ENCODE measurements around the gene HK1.
"Not testable (repeated sequence)": the region's sequence is repeated elsewhere in the genome, so short reads cannot be mapped to it uniquely, and the experiment has no call there.

The HK1 gene

DNA sequence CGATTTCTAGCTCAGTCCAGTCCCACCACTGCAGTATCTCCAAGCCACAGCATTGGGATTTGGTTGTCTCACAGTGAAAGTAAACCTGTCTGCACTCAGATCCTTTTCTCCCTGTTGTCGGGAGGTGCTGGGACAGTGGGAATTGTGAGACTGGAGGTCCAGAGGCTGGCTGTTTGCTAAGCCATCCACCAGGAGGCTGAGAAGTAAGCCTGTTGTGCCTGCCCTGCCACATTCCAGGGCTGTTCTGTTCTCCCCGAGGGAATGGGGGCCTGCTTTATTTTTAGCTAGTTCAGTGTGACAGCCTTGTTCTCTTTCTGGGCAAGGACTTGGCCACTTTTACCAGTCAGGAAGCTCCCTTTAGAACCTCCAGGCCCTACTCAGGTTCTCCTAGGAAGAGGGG, 54.9 kb downstream of the HK1 start:
- no peak for DNase-seq (ENCODE audit: low spot score in 2 of 2)
- Mint-ChIP-seq H3K4me3 (no peak overlapping the region), H3K36me3 (peaks cover 5% of the 10 kb centered on the region), H3K4me1 (peaks cover 44% of the 10 kb centered on the region), H3K27ac (peak overlapping the region; percentile 84), H3K9me3 (no peaks in the 10 kb centered on the region), H3K27me3 (no peaks in the 10 kb centered on the region)
- no peak for ATAC-seq (ENCODE audit: low read depth)

GRCh38 chr10:69333865-69334301, 55.6 kb downstream of the HK1 start:
- peaks cover 42% of the 10 kb centered on the region for H3K4me1 Mint-ChIP-seq

GRCh38 chr10:69334302-69335062, 56.2 kb downstream of the HK1 start:
- peaks cover 8% of the 10 kb centered on the region for H3K36me3 Mint-ChIP-seq
- peak overlapping the region; percentile 84 for H3K27ac Mint-ChIP-seq
- ATAC-seq (ENCODE audit: low read depth) (peak; percentile 16), DNase-seq (ENCODE audit: low spot score in 2 of 2) (no peak)
- peaks cover 41% of the 10 kb centered on the region for H3K4me1 Mint-ChIP-seq
- H3K27me3 Mint-ChIP-seq = no peaks in the 10 kb centered on the region
- peak overlapping the region; percentile 75 for H3K4me3 Mint-ChIP-seq
- no peaks in the 10 kb centered on the region for H3K9me3 Mint-ChIP-seq

More at GRCh38 chr10:69333865-69334301, 55.6 kb downstream of the HK1 start:
- not testable (repeated sequence) for H3K36me3 Mint-ChIP-seq; DNase-seq (ENCODE audit: low spot score in 2 of 2); ATAC-seq (ENCODE audit: low read depth); H3K9me3 Mint-ChIP-seq; H3K27me3 Mint-ChIP-seq
- Mint-ChIP-seq H3K4me3 (peak overlapping the region; percentile 75), H3K27ac (peak overlapping the region; percentile 84)

DNA sequence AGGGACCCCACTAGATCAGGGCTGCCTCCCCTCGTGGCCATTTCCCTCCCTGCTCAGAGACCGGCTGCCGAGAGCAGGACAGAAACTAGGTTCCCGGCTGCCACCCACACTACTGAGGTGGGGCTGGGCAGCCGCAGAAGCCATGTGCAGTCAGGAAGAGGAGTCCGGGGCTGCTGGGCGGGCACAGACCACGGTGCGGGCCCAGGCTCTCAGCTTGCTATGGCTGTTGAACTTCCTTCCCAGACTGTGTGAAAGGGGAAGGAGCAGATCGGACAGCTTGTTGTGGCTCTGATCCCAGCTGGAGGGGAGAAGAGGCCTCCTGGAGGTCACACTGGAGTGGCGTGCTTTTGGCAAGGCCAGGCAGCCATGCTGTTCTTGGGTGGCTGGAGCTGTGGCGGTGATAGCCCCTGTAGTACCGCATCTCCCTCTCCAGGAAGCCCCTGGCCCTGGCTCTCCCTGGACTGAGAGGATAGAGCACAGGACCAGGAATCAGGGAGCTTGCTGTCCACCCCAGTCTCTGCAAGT, 56.8 kb downstream of the HK1 start:
- peaks cover 43% of the 10 kb centered on the region for H3K4me1 Mint-ChIP-seq
- H3K36me3 Mint-ChIP-seq = peaks cover 9% of the 10 kb centered on the region
- ATAC-seq (ENCODE audit: low read depth) = peak; percentile 76
- no peaks in the 10 kb centered on the region for H3K9me3 Mint-ChIP-seq
- peak overlapping the region; percentile 75 for H3K4me3 Mint-ChIP-seq
- no peaks in the 10 kb centered on the region for H3K27me3 Mint-ChIP-seq
- H3K27ac Mint-ChIP-seq = peak overlapping the region; percentile 84
- no peak for DNase-seq (ENCODE audit: low spot score in 2 of 2)

DNA sequence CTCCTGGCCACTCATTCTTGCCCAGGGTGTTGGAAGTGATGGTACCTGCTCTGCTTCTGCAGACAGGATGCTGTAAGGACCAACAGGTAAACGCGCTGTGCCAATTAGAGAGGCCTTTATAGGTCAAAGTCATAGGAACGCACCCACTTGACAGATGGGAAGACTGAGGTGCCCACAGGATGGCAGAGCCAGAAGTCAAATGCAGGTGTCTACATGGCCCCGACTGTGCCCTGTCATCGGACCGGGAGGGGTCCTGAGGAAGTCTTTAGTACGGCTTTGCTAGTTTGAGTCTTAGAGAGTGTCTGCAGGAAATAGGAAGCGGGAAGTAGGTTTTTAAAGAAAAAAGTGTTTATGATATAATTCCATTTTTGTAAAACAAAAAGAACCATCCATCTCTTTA, 57.3 kb downstream of the HK1 start:
- Mint-ChIP-seq H3K9me3 (no peaks in the 10 kb centered on the region), H3K27ac (peak overlapping the region; percentile 84), H3K36me3 (peaks cover 9% of the 10 kb centered on the region), H3K4me1 (peaks cover 44% of the 10 kb centered on the region), H3K27me3 (no peaks in the 10 kb centered on the region), H3K4me3 (peak overlapping the region; percentile 75)
- ATAC-seq (ENCODE audit: low read depth) (no peak), DNase-seq (ENCODE audit: low spot score in 2 of 2) (no peak)

DNA sequence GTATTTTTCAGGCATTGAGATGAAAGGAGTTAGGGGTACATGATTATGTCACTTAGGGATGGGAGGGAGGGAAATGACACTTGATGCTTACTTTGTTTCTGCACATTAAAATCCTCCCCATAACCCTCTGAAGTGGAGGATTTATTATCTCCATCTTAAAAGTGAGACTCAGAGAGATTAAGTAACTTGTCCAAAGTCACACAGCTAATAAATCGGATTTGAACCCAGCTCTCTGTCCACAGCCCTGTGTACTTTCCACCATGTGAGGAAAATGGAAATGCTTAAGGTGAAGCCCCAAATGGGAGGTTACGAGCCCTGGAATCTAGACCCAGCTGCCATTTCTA, 58.6 kb downstream of the HK1 start:
- no peak for ATAC-seq (ENCODE audit: low read depth)
- H3K27me3 Mint-ChIP-seq = no peaks in the 10 kb centered on the region
- DNase-seq (ENCODE audit: low spot score in 2 of 2) = no peak
- H3K4me3 Mint-ChIP-seq = no peak overlapping the region
- H3K9me3 Mint-ChIP-seq = no peaks in the 10 kb centered on the region
- peak overlapping the region; percentile 47 for H3K27ac Mint-ChIP-seq
- peaks cover 11% of the 10 kb centered on the region for H3K36me3 Mint-ChIP-seq
- H3K4me1 Mint-ChIP-seq = peaks cover 49% of the 10 kb centered on the region

GRCh38 chr10:69337296-69338132, 59.2 kb downstream of the HK1 start:
- Mint-ChIP-seq H3K4me3 (no peak overlapping the region), H3K36me3 (peaks cover 12% of the 10 kb centered on the region), H3K27me3 (no peaks in the 10 kb centered on the region), H3K27ac (peak overlapping the region; percentile 47), H3K9me3 (no peaks in the 10 kb centered on the region), H3K4me1 (peaks cover 53% of the 10 kb centered on the region)
- DNase-seq (ENCODE audit: low spot score in 2 of 2) (no peak), ATAC-seq (ENCODE audit: low read depth) (no peak)

GRCh38 chr10:69338133-69338456, 59.8 kb downstream of the HK1 start:
- Mint-ChIP-seq H3K4me3 (no peak overlapping the region), H3K27ac (peak overlapping the region; percentile 65), H3K27me3 (no peaks in the 10 kb centered on the region), H3K9me3 (no peaks in the 10 kb centered on the region), H3K4me1 (peaks cover 58% of the 10 kb centered on the region), H3K36me3 (peaks cover 14% of the 10 kb centered on the region)
- ATAC-seq (ENCODE audit: low read depth) (no peak), DNase-seq (ENCODE audit: low spot score in 2 of 2) (no peak)

DNA sequence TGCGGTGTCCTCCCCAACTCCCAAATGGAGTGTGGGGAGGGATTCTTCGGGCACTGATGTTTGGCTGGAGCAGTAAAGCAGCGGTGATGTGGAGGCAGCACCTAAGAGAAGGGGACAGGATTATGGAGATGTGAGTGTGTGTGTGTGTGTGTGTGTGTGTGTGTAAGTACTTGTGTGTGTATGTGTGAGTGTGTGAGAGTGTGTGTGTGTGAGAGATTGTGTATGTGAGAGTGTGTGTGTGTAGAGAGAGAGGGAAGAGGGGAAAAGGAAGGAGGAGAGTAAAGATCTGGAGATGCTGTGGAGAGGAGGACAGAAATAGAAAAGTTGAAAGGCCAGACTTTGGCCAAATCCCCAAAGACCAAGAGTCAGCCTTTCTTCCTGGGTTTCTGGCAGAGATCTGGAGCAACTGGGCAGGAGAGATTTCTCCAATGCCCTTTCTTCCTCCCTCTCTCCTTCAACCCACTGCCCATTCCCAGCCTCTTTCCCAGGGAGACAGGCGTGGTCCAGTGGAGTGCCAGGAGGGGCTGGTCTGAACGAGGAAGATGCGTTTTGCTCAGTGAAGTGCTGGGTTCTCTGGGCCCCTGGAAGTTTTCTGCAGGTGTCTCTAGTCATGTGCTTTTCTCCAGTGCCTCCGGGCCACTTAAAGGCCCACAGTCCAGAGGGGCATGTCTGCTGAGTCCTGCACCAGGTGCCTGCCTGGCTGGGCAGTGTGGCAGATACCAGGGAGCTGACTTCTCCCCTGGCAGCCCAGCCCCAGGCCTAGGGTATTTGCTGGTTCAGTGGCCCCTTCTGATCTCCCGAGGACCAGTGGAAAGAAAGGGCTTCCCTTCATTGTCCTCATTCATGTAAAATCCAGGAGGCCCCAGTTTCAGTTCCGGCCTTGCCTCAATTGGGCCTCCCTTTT, 60.5 kb downstream of the HK1 start:
- Mint-ChIP-seq H3K36me3 (peaks cover 15% of the 10 kb centered on the region), H3K4me3 (peak overlapping the region; percentile 0), H3K27ac (peak overlapping the region; percentile 65), H3K9me3 (no peaks in the 10 kb centered on the region), H3K4me1 (peaks cover 65% of the 10 kb centered on the region), H3K27me3 (no peaks in the 10 kb centered on the region)
- DNase-seq (ENCODE audit: low spot score in 2 of 2) = no peak
- no peak for ATAC-seq (ENCODE audit: low read depth)

DNA sequence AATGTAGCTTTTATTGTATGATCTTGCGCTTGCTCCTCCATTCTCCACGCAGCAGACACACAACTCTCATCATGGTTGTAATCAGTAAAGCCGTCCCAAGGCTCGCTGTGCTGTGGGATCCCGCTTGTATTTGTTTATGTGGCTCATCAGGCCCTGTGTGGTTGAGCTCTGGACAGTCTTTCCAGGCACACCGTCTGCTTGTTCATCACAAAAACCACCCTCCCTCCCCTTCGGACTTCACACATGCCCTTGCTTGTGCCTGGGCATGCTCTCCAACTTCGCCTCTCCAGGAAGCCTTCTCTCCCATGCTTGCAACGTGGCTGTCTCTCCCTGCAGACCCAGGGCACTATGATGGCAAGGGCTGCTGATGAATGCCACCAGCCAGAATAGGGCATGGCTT, 62.4 kb downstream of the HK1 start:
- H3K9me3 Mint-ChIP-seq = no peaks in the 10 kb centered on the region
- peaks cover 68% of the 10 kb centered on the region for H3K4me1 Mint-ChIP-seq
- H3K4me3 Mint-ChIP-seq = no peak overlapping the region
- H3K27me3 Mint-ChIP-seq = no peaks in the 10 kb centered on the region
- DNase-seq (ENCODE audit: low spot score in 2 of 2) (no peak), ATAC-seq (ENCODE audit: low read depth) (no peak)
- peak overlapping the region; percentile 59 for H3K27ac Mint-ChIP-seq
- peaks cover 20% of the 10 kb centered on the region for H3K36me3 Mint-ChIP-seq

DNA sequence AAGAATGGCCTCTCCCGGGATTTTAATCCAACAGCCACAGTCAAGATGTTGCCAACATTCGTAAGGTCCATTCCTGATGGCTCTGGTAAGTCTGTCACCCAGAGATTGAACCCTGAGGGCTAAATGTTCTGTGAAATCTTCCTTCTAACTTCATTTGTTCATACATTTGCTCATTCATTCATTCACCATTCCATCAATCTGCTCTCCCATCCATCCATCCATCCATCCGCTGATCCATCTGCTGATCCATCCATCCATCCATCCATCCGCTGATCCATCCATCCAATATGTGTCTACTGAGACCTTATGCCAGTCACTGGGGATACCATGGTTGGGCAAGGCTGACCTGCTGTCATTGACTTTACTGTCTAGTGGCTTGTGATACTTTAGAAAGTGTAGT, 65.6 kb downstream of the HK1 start:
- Mint-ChIP-seq H3K27ac (peak overlapping the region; percentile 88), H3K9me3 (no peaks in the 10 kb centered on the region), H3K4me1 (peaks cover 66% of the 10 kb centered on the region), H3K4me3 (peak overlapping the region; percentile 77), H3K27me3 (no peaks in the 10 kb centered on the region), H3K36me3 (peaks cover 19% of the 10 kb centered on the region)
- DNase-seq (ENCODE audit: low spot score in 2 of 2) (no peak), ATAC-seq (ENCODE audit: low read depth) (no peak)

- Mint-ChIP-seq H3K4me1 (peaks cover 65% of the 10 kb centered on the region), H3K4me3 (peak overlapping the region; percentile 77), H3K27ac (peak overlapping the region; percentile 88), H3K9me3 (no peaks in the 10 kb centered on the region), H3K27me3 (no peaks in the 10 kb centered on the region), H3K36me3 (peaks cover 19% of the 10 kb centered on the region)
- ATAC-seq (ENCODE audit: low read depth) (peak; percentile 89), DNase-seq (ENCODE audit: low spot score in 2 of 2) (peak; percentile 29 to 40)
Measured at GRCh38 chr10:69344591-69345252, 66.4 kb downstream of the HK1 start.

DNA sequence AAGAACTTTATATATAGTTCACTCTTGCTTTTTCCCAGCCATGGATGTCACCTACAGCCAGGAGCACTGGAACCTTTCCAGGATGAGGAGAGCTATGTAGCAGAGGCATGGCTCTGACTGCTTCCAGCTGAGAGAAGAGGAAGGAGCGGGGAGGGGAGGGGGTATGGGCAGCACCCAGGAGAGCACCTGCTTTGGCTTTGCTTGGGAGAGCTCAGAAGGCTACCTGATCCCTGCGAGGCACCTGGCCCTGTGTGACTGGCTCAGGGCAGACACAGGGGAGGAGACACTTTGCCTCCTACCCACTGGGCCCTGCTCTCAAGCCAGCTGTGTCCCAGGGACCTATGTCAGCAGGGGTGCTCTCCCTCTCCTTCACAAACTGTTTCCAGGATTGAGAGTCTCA, 67.1 kb downstream of the HK1 start:
- Mint-ChIP-seq H3K36me3 (peaks cover 19% of the 10 kb centered on the region), H3K27me3 (no peaks in the 10 kb centered on the region), H3K4me1 (peaks cover 66% of the 10 kb centered on the region), H3K4me3 (peak overlapping the region; percentile 77), H3K27ac (peak overlapping the region; percentile 88), H3K9me3 (no peaks in the 10 kb centered on the region)
- ATAC-seq (ENCODE audit: low read depth) = peak; percentile 12
- DNase-seq (ENCODE audit: low spot score in 2 of 2) = no peak

All from memory B cell (primary cell).